ENCODE measurements around the gene ZER1.
"Not testable (repeated sequence)": the region's sequence is repeated elsewhere in the genome, so short reads cannot be mapped to it uniquely, and the experiment has no call there.

ZER1 gene

DNA sequence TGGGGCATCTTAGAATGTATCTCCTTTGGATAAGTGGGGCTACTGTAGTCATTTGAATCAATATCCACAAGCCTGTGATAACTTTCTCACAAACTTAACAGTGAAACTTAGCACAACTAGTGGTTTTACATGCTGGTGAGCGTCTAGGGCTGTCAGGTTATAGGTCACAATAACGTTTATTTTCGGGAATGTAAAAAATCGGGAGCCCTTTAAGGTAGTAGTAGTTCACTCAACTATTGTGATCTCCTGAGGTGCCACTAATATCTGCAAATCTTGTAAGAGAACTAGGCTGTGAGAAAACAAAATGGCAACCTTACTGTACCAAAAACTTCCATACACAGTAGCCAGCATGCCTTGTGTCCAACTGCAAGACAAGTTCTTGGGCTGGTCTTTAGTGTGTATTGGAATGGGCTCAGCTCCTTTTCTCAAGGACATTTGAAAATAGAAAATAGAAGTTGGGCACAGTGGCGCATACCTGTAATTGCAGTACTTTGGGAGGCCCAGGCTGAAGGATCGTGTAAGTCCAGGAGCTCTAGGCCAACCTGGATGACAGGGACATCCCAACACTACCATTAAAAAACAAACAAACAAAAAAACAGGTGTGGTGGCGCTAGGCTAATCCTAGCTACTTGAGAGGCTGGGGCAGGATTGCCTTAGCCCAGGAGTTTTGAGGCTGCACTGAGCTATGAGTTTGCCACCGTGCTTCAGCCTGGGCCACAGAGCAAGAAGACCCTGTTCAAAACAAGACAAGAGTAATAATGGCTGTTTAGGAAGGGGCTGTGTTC lies 74.6 kb downstream of the ZER1 start:
- no peak for DNase-seq (ENCODE audit: insufficient read length, low spot score)
- FAIRE-seq: no peak

DNA sequence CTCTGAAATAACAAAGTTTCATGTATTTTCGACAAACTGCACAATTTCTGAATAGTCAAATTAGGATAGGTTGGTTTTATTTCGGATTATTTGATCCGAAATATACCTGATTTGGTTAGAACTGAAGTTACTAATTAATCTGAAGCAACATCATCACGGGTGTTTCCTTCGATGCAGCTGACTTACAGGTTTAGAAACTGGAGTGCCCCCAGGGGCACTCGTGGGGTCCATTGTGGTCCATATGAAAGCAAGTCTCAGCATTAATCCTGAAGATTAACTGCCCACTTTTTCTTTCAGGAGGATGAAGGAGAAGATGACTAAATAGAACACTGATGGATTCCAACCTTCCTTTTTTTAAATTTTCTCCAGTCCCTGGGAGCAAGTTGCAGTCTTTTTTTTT lies 77.4 kb downstream of the ZER1 start:
- FAIRE-seq: no peak
- no peak for DNase-seq (ENCODE audit: insufficient read length, low spot score)

DNA sequence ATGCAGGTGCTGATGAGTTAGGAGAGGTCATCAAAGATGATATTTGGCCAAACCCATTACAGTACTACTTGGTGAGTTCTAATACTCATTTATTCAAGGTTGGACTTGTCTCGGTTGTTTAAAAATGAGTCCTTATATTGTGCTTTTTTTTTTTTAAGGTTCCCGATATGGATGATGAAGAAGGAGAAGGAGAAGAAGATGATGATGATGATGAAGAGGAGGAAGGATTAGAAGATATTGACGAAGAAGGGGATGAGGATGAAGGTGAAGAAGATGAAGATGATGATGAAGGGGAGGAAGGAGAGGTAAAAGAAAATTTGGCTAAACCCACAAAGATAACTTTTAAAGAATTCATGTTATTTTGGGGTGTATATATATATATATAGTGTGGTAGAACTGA lies 78.0 kb downstream of the ZER1 start:
- FAIRE-seq; DNase-seq (ENCODE audit: insufficient read length, low spot score): not testable (repeated sequence)

DNA sequence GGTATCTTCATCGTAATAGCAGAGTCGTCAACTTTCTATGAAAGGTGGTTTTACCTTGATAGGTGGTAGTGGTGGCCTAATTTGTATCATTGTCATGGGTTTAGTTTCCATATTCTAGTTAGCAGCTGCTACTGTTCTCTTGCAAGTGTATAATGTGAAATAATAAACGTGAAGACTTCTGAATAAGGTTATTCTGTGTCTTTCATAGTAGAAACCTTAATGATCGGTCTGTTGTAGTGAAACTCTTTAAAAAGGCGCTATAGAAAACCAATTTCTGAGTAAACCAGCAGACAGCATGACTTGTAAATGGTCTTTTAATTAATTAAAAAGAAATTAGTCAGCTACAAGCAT lies 81.1 kb downstream of the ZER1 start:
- DNase-seq (ENCODE audit: insufficient read length, low spot score) (no peak), FAIRE-seq (no peak)

DNA sequence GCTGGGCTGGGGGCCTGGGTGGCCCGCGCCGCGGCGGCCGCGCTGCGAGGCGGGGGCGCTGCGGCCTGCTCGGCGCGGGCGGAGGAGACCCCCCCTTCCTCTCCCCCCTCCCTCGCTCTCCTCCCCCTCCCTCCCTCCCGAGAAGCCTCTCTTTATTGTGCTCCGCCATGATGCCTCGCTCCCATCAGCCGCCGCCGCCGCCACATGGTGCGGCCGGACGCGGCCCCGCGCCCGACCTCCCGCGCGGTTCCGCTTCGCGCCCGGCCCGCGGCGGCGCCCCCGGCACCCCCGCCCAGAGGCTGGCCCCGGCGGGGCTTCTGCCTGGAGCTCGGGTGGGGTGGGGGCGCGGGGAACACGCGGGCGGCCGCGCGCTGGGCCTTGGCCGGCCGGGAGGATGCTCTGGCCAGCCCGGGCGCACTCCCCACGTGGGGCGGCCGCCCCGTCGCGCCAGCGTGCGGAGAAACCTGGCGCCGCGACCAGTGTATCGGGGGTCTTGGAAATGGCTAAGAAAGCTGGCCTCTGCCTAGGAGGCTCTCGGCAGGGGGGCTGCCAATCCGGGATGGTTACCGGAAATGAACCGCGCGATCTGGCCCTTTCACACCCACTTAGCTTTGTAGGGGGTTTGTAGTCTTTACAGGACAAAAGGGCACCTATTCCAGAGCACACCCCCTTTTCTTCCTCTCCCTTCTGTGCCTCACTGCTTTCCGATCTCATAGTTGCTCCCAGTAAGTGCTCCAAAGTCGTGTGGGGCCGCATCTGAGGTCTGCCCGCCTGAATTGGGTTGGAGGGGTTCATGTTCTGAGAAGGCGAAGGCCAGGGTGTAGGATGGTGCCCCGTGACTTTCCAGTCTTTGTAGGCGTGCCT lies 81.7 kb downstream of the ZER1 start:
- DNase-seq (ENCODE audit: insufficient read length, low spot score): no peak
- no peak for FAIRE-seq

DNA sequence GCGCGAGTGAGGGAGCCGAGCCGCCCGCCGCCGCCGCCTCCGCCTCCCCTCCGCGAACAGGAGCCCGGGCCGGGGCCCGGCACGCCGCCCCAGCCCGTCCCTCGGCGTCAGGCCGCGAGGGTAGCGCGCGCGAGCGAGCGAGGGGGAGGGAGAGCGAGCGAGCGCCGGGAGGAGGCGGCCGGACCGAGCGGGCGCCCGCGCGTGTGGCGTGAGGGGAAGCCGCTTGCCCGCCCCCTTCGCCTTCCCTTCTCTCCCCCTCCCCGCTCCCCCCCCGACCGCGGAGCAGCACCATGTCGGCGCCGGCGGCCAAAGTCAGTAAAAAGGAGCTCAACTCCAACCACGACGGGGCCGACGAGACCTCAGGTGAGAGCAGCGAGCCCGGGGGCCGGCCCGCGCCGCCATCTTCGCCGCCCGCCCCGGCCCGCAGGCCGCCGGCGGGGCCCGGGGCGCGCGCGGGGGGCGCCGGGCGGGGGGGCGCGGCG lies 82.4 kb downstream of the ZER1 start:
- FAIRE-seq (no peak), DNase-seq (ENCODE audit: insufficient read length, low spot score) (no peak)

DNA sequence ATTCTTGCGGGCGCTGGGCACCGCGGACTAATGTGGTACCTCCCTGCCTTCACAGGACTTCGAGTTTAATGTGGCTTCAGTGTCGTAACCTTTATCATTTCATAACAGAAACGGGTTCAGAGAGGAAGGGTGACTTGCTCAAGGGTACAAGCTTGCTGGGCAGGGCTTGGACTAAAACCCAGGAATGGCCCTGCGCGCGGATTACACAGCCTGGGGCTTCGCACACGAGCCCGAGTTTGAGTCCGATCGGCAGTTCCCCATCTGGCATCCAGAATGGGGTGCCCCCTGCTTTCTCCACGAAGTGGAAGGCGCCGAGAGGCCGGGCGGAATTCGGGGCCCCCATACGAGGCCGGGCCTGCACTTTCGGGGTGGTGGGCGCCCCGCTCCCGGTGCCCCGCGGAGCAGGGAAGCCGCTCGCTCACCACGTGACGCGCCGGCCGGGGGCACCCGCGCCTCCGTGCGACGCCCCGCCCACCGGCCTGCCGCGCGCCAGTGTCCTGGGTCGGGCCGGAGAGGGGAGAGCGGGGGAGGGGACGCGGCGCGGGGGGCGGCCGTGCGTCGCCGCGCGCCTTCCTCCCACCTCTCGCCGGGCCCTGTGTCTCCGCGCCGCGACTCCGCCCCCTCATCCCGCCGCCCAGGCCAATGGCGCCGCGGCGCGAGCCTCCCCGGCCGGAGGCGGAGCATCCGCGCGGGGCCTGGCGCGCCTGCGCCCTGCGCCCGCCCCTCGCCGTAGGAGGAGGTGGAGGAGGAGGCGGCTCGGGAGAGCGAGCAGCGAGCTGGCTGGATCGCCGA lies 83.0 kb downstream of the ZER1 start, which contains the start of gene SET:
Gene SET, plus strand, starts transcription at position 722 of the 792 bp plus-strand sequence. CDS start 361 bp downstream, outside the sequence.
- peak; percentile 93 for DNase-seq (ENCODE audit: insufficient read length, low spot score)
- no peak for FAIRE-seq

DNA sequence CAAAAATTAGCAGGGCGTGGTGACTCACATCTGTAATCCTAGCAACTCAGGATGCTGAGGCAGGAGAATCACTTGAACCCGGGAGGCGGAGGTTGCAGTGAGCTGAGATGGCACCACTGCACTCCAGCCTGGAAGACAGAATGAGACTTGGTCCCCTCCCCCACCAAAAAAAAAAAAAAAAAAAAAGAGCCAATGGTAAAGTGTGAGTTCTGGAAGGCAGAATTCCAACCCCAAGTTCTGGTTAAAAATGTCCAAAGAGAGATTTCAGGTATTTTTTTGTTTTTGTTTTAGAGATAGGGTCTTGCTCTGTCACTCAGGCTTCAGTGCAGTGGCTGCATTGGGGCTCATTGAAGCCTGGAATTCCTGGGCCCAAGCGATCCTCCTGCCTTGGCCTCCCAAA lies 84.3 kb downstream of the ZER1 start:
- no peak for DNase-seq (ENCODE audit: insufficient read length, low spot score)
- no peak for FAIRE-seq

DNA sequence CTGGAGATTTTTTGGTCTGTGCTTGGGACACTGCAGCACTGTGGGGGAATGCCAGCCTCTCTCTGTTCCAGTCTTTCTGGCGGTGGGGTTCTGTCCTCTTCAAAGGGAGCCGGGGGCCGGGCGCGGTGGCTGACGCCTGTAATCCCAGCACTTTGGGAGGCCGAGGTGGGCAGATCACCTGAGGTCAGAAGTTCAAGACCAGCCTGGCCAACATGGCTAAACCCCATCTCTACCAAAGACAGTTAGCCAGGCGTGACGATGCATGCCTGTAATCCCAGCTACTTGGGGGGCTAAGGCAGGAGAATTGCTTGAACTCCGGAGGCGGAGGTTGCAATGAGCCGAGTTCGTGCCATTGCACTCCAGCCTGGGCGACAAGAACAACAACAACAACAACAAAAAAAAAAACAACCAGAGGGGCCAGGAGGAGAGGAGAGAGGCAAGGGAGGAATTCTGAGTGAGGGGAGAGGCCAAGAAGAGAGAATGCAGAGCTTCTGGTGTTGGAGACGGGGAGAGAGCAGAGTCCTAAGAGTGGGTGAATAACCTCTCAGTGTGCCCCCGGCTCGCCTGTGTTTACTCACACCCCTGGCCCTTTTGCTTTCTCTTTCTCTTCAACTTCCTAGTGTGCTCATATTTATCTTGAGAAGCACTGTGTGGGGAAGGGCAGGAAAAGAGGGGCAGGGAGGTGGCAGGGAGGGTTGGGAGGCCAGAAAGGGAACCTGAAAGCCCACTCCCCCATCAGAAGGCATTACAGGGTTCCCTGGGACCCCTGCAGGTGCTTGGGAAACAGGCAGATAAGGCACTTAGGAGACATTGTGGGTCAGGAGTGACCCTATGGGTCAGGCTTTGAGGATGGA lies 85.9 kb downstream of the ZER1 start:
- FAIRE-seq (no peak), DNase-seq (ENCODE audit: insufficient read length, low spot score) (no peak)

DNA sequence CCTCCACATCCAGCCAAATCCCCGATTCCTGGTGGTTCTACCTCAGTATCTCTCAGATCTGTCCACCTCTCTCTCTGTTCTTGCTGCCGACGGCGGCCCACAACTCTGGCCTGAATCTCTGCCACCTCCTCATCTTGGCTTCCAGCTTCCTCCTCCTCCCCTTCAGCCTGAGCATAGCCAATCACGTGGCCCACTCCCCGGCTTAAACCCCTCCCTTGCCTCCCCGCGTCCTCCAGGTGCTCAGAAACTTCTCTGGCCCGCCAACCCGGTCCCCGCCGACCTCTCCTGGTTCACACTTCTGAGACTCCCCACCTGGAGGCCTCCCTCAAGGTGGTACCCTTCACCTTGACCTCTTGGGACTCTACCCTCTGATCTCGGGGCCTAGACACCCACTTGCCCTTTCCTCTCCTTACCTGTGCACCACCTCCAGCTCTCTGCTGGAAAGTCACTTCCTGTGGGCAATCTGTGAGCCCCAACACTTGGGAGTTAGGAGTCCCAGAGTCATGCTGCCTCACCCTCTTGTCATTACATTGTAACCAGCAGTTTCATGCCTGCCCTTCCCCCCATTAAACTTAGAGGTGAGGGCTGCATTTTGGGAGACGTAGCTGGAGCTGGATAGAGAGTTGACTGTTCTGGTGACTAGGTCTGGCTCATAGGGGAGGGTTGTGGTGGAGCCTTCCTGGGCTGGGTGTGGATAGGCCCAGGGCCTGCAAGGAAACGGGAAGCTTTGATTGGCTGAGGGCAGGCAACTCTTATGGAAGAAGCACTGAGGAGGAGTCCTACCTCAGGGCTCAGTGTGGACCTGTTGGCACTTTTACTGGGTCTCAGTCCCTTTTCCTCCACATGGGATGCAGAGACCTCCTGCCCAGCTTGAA lies 87.2 kb downstream of the ZER1 start:
- FAIRE-seq (no peak), DNase-seq (ENCODE audit: insufficient read length, low spot score) (peak; percentile 74)

DNA sequence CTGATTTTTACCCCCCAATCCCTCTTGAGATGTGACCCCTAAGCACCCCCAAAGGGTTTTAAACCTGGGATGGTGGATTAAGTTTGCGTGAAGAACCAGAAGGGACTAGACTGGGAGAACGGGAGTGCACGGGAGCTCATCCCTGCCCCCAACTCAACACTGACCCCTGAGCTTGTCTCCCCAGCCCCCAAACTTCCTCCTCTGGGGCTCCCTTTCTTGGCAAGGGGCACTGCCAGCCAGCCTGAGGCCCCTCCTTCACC lies 87.7 kb downstream of the ZER1 start:
- FAIRE-seq: no peak
- DNase-seq (ENCODE audit: insufficient read length, low spot score): no peak

DNA sequence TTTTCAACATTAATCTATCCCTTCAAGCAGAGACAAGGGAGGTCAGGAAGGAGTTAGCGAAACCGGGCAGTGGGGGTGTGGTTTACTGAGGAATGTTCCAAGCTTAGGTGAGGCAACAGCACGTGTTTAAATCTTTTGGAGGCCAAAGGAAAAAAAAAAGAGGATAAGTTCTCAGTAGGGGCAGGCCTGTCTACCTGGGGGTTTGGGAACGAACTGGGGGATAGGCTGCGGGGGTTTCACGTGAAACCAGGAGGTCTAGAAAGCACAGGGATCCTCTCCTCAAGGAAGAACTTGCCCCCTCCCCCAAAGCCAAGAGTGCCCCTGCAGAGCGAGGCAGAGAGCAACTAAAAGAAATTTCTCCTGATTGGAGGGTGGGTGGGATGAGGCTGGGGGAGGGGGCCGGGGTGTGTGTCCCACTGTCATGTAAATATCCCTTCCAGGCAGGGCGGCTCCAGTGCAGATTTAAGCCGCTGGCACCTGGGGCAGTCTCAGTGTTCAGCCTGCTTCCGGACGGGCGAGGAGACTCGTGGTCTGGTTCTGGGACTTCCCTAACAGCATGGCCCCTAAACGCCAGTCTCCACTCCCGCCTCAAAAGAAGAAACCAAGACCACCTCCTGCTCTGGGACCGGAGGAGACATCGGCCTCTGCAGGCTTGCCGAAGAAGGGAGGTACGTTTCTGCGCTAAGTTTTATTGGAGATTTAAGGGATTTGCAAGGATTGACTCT lies 88.2 kb downstream of the ZER1 start:
- DNase-seq (ENCODE audit: insufficient read length, low spot score) (no peak), FAIRE-seq (no peak)

All from HTR-8/SVneo (cell line).